COLO668 (cell line): Measurements from ENCODE around the gene THEM5.
A peak's percentile ranks its signal among the peaks of the same experiment; 100 is the strongest.

ENCODE experiments used
- DNase-seq: peaks from one replicate; lab custom pipeline; 2025; ENCODE audit not compliant: unreplicated experiment; lab: John Stamatoyannopoulos, UW

THEM5 gene

GRCh38 chr1:151820940-151821339 is 32.6 kb downstream of the THEM5 start:
- peak; percentile 81 for DNase-seq

GRCh38 chr1:151819976-151820623 is 33.4 kb downstream of the THEM5 start:
- no peak for DNase-seq

GRCh38 chr1:151819227-151819835 is 34.2 kb downstream of the THEM5 start:
- no peak for DNase-seq

- DNase-seq = peak; percentile 24
Observed at GRCh38 chr1:151817353-151817730, 36.2 kb downstream of the THEM5 start.

- DNase-seq = peak; percentile 18
Observed at GRCh38 chr1:151816548-151817352, 36.8 kb downstream of the THEM5 start.

GRCh38 chr1:151815716-151816327 is 37.7 kb downstream of the THEM5 start:
- DNase-seq = no peak

- DNase-seq = no peak
Observed at GRCh38 chr1:151814971-151815545, 38.5 kb downstream of the THEM5 start.

GRCh38 chr1:151814426-151814825 is 39.1 kb downstream of the THEM5 start:
- DNase-seq = no peak

GRCh38 chr1:151813271-151813977 is 40.1 kb downstream of the THEM5 start:
- no peak for DNase-seq

- no peak for DNase-seq
Observed at GRCh38 chr1:151811181-151811580, 42.3 kb downstream of the THEM5 start.

GRCh38 chr1:151809985-151810556 is 43.4 kb downstream of the THEM5 start:
- DNase-seq = no peak

GRCh38 chr1:151809290-151809984 is 44.1 kb downstream of the THEM5 start:
- no peak for DNase-seq

GRCh38 chr1:151807766-151808165 is 45.7 kb downstream of the THEM5 start:
- DNase-seq = no peak

GRCh38 chr1:151807131-151807530 is 46.4 kb downstream of the THEM5 start:
- no peak for DNase-seq

- DNase-seq = no peak
Observed at GRCh38 chr1:151806170-151806569, 47.3 kb downstream of the THEM5 start.

- DNase-seq = no peak
Observed at GRCh38 chr1:151805066-151805820, 48.3 kb downstream of the THEM5 start, which contains the start of gene LINGO4. TSS of gene LINGO4 (minus strand) at chr1:151805419. CDS start at chr1:151802704, 2,715 bp downstream.

GRCh38 chr1:151803915-151804314 is 49.6 kb downstream of the THEM5 start:
- DNase-seq = no peak

- DNase-seq = no peak
Observed at GRCh38 chr1:151803164-151803563, 50.3 kb downstream of the THEM5 start.

- no peak for DNase-seq
Observed at GRCh38 chr1:151802372-151802771, 51.1 kb downstream of the THEM5 start.
